ENCODE data around the gene ZFPM1.

GRCh38 chr16:88464447-88465318 lies 11.6 kb downstream of the ZFPM1 start:
- TF ChIP-seq POLR2A (IDR thresholded peaks at IDR 0.05) (no peak), CTCF (IDR thresholded peaks at IDR 0.05) (no peak)

All from thyroid gland (tissue), 4 donors.